HK-2 (cell line): Measurements from ENCODE around the gene AP5Z1.
A peak's percentile ranks its signal among the peaks of the same experiment; 100 is the strongest.

Experiments
- DNase-seq: peaks from one replicate; pipeline ENCODE4 v3.0.0-alpha.2; 2018; ENCODE audit not compliant: unreplicated experiment

Gene AP5Z1

DNA sequence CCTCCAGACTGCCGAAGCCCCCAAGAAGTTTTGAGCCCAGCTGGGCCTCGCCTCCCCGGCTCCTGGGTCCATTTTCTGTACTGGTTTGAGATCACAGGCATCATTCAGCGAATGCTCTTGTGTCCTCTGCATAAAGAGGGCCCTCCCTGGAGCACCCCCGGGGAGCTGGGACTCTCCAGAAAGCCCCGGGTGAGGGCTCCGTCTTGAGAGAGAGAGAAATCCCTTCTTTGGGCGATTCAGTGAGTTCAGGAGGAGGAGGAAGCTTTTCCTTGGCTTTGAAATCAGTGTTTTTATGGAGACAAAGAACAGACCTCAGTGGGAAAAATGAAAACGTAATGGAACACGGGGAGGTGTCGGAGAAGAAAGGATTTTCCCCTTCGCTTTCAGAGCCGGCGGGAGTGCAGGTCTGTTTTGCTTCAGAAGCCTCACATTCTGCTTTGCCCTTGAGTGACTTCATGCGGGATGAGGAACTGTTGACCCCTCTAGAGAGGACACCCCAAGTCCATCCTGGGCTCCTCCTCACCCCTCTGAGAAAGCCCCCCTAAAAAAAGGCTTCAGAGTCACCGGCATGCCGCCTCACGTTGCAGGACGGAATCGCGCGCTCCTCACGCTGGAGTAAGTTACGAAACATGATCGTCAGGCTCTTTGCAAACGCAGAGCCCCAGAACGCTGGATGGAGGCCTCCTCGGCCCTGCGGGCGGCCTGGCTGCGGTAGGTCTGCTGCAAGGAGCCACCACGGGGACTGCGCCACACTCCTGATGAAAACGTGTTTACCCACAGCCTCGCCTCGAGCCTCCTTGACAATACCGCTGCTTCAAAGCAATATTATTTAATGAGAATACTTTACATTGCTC is 8.5 kb upstream of the AP5Z1 start:
- DNase-seq, result no peak

GRCh38 chr7:4768597-4769569 is 6.5 kb upstream of the AP5Z1 start:
- DNase-seq, result no peak

DNA sequence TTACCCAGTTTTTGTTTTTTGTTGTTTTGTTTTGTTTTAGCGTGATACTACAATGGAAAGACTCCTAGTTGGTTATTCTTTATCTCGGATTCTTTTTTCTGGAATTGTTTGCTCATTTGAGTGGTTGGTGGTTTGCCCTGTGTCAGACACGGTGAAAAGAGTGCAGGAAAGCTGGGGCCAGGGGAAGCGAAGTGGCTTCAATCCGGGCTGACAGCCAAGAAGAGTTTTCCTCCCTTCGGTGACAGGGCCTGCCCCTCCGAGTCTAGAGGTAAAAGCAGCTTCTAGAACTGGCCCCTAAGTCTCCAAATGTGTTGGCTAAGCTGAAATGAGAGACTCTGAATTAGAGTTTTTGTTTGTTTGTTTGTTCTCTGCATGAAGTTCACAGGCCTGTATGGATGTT is 5.7 kb upstream of the AP5Z1 start:
- DNase-seq, result no peak

DNA sequence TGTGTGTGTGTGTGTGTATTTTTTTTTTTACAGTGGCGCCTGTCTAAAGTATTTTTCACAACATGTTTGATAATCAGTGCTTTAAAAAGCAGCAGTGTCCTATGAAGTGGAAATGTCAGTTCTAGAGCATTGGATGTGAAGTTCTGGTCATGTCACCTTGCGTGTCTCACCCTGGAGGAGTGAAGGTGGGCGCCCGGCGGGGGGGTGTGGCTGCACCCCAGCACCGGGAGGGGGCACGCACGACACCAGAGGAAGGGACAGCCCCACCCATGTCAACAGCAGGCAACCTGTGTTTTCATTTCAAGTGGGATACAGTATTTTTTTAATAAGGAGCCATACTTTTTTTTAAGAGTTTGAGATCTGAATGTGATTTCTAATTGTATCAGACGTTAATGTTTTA is 4.5 kb upstream of the AP5Z1 start:
- no peak for DNase-seq

- no peak for DNase-seq
Observed at GRCh38 chr7:4771737-4772136, 3.7 kb upstream of the AP5Z1 start.

DNA sequence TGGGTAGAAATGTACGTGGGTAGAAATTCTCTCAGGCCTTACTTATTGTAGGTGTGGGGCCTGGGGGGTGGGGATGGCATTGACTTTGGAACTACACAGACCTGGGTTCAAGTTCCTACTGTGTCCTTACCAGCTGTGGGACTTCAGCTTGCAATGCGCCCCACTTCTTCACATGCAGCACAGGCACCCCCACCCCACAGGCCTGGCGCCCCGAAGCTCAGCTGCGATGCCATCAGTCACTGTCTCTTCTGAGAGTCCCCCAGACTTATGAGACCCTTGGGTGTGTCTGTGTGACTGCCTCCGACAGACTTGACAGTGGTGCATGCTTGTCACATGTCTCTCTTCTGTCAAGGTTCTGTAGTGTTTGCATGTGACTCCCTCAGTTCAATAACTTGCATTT is 3.1 kb upstream of the AP5Z1 start:
- no peak for DNase-seq

DNA sequence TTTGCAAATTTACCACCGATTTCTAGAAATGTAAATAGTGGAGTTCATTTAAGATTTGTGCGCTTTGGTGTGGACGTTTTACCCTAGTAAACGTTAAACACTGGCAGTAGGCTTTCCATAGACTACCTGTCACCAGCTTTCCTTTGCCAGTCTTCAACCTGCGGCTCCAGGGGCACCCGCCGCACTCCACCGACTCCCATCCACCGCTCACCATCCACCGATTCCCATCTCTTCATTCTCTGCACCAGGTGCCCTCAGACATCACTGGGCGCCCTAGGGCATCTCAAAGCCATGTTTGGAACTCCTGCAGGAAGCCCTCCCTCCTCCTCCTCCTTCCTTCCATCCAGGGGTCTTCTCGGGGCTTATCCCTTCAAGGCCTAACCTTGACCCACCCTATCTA is 1.4 kb upstream of the AP5Z1 start:
- DNase-seq, result no peak

DNA sequence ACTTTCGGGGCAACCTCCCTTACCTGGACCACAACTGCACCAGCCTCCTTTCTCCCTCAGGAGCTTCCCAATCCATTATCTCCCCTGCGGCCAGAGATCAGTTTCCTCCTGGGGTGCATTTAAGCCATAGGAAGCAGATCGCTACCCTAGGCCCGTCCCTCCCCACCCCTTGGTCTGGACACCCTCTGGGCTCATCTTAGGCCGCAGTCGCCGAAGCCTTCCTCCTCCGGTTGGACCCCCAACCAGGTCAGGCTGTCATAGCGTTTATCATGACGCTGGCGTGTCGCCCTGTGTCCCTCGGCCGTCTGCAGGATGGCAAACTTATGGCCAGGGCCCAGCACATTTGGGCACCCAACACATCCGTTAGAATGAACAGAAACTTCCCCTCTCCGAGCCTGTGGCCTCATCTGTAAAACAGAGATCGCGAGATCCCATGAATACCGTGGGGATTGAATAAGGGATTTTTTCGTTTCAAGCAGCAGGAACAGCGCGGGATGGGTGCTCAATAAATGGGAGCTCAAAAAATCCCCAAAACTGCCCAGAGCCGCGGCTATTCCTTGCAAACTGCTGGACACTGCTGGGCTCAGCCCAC is 669 bp upstream of the AP5Z1 start:
- peak; percentile 50 for DNase-seq

- DNase-seq, result peak; percentile 60
Observed at GRCh38 chr7:4775848-4776623, 613 bp downstream of the AP5Z1 start.

DNA sequence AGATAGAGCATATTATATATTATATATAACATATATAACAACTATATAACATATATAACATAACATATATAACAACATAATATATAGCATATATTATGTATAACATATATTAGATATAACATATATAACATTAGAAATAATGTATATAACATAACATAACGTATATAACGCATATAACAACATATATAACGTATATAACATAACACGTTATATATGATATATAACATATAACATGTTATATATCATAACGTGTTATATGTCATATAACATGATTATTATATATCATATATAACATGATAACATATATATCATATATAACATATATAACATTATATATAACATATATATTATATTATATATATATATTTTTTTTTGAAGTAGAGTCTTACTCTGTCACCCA is 3.7 kb downstream of the AP5Z1 start:
- DNase-seq, result no peak

- DNase-seq, result no peak
Observed at GRCh38 chr7:4781366-4782069, 6.1 kb downstream of the AP5Z1 start.

DNA sequence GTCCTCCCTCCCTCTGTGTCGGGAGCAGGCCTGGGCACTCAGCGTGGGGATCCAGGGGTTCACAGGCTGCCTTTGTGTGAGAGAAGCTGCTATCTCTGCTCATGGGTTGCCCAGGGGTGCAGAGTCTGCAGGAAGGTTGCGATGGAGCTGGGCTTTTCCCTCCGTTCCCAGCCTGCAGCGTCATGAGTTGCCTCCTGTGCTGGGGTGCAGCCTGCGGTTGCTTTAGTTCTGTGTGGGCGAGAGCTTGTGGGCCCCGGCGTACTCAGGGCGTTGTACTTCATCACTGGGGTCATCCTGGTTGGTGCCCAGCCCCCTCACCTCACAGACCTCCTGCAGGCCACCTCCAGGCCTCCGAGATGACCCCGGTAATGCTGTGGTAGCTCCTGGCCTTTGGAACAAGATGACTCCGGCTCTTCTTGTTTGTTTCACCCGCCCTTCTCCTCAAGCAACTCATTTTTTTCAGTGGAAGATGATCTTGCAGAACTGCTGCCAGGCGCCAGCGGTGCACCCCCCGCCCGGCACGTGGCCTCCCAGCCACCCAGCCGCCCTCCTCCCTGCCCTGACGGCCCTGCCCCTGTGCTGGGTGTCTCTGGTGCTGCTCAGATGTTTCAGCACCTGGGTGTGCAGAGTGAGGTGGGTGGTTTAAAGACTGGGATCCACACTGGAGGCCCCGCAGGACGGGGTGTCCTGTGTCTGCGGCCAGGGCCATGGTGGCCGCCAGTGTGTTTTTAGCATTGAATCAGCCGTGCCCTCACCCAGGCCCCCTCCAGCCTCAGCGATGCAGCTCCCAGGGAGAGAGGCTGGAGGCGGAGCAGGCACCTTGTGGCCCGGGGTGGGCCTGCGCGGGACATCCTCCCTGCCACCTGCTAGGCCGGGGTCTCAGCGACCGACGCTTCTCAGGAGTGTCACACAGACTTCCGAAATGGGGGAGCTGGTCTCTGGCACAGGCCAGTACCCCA is 7.2 kb downstream of the AP5Z1 start:
- DNase-seq, result no peak

- DNase-seq, result no peak
Observed at GRCh38 chr7:4783292-4783652, 7.8 kb downstream of the AP5Z1 start.

DNA sequence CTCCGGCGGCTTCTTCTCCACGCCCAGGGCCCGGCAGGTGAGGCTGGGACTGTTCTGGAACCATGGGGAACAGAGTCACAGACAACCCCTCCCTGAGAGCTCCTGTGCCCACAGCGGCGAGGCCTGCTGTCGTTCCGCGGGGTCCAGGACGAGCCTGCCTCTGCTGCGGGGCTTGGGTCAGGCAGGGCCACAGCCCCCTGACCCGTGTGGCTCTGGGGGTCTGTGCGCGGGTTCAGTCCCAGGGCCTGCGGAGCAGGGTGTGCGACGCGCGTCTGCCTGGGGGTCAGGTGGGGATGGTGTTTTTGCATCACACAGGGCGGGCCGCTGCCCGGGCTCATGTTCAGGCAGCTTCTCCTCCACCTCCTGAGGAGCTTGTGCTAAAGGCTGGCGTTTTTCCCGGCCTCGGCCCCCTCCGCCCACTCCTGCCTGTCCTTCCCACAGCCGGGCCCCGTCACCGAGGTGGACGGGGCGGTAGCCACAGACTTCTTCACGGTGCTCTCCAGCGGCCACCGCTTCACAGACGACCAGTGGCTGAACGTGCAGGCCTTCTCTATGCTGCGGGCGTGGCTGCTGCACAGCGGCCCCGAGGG is 8.4 kb downstream of the AP5Z1 start:
- no peak for DNase-seq

DNA sequence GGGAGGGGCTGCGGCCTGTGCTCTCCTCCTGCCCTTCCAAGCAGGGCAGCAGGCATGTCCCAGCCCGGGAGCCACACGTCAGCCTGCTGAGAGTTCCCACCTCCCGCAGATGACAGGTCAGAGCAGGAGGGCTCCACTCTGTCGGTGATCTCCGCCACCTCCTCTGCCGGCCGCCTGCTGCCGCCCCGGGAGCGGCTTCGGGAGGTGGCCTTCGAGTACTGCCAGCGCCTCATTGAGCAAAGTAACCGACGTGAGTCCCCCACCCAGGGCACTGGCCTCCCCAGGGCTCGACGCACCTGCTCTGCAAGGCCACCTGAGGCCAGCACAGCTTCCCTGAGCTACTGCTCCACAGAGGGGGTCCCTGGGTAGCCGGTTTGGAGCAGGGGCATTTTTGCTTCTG is 9.4 kb downstream of the AP5Z1 start:
- no peak for DNase-seq

DNA sequence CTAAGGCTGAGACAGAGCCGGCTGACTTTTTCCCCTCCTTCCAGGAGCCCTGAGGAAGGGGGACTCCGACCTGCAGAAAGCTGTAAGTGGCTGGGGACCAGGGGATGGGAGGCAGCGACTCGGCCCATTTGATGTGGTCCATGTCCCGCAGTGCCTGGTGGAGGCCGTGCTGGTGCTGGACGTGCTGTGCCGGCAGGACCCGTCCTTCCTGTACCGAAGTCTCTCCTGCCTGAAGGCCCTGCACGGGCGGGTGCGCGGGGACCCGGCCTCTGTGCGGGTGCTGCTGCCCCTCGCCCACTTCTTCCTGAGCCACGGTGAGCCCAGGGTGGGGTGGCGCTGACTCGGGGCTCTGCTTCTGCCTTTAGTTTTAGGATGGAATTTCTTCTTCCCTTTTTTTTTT is 9.9 kb downstream of the AP5Z1 start:
- DNase-seq, result no peak

DNA sequence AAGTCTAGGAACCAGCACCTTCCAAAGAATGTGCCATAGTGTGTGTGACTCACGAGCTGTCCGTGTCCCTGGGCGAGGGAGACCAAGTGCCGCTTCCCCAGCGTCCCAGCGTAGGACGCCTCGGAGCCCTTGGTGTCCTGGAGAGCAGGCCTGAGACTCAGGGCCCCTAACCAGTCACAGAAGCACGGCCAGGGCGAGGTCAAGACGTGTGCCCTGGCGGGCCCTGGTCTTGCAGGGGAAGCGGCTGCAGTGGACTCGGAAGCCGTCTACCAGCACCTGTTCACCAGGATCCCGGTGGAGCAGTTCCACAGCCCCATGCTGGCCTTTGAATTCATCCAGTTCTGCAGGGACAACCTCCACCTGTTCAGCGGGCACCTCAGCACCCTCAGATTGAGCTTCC is 10.6 kb downstream of the AP5Z1 start:
- DNase-seq, result no peak

GRCh38 chr7:4787541-4787940 is 12.1 kb downstream of the AP5Z1 start:
- no peak for DNase-seq

DNA sequence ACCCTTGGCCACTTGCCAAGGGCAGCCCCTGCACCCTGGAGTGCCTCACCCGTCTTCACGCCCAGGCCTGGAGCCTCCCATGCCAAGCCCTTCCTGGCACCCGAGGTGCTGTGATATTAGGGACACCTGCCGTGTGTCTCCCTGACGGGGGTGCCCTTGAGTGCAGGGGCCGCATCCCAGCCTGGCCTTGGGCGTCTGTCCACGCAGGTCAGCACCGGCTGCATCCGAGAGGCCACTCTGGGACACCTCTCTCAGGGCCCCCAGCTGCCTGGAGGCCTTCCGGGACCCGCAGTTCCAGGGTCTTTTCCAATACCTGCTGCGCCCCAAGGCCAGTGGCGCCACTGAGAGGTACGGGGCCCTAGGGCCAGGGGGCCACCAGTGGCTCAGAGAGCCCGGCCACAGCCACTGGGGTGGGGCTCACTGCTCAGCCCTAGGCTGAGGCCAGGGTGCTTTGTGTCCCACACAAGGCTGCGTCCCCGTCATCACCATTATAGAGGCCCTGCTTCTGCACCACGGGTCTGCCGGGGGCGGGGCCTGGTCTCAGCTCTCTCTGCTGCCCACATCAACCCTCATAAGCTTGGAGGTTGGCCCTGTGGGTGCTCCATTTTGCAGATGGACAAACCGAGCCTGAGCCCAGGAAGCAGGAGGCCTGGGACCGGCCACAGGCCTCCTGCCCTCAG is 12.7 kb downstream of the AP5Z1 start:
- no peak for DNase-seq
